ENCODE measurements around the gene PARD3B.

PARD3B gene

GRCh38 chr2:205017912-205018311 lies 472.6 kb downstream of the PARD3B start:
- TF ChIP-seq, protein P1, sequence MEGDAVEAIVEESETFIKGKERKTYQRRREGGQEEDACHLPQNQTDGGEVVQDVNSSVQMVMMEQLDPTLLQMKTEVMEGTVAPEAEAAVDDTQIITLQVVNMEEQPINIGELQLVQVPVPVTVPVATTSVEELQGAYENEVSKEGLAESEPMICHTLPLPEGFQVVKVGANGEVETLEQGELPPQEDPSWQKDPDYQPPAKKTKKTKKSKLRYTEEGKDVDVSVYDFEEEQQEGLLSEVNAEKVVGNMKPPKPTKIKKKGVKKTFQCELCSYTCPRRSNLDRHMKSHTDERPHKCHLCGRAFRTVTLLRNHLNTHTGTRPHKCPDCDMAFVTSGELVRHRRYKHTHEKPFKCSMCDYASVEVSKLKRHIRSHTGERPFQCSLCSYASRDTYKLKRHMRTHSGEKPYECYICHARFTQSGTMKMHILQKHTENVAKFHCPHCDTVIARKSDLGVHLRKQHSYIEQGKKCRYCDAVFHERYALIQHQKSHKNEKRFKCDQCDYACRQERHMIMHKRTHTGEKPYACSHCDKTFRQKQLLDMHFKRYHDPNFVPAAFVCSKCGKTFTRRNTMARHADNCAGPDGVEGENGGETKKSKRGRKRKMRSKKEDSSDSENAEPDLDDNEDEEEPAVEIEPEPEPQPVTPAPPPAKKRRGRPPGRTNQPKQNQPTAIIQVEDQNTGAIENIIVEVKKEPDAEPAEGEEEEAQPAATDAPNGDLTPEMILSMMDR (IDR thresholded peaks at IDR 0.05; ENCODE audit: extremely low read depth, missing control alignments): no peak
- no peak for DNase-seq (ENCODE audit: low spot score)

GRCh38 chr2:205020673-205021072 lies 475.4 kb downstream of the PARD3B start:
- TF ChIP-seq, protein P1 (IDR thresholded peaks at IDR 0.05; ENCODE audit: extremely low read depth, missing control alignments): no peak

GRCh38 chr2:205022841-205023240 lies 477.6 kb downstream of the PARD3B start:
- DNase-seq (ENCODE audit: low spot score): no peak

More at GRCh38 chr2:205020673-205021072, 475.4 kb downstream of the PARD3B start:
- DNase-seq (ENCODE audit: low spot score): no peak

GRCh38 chr2:205024822-205025518 lies 479.7 kb downstream of the PARD3B start:
- TF ChIP-seq, protein P1 (IDR thresholded peaks at IDR 0.05; ENCODE audit: extremely low read depth, missing control alignments): no peak
- DNase-seq (ENCODE audit: low spot score): no peak

More at GRCh38 chr2:205022841-205023240, 477.6 kb downstream of the PARD3B start:
- TF ChIP-seq, protein P1 (IDR thresholded peaks at IDR 0.05; ENCODE audit: extremely low read depth, missing control alignments): no peak

- TF ChIP-seq, protein P1 (IDR thresholded peaks at IDR 0.05; ENCODE audit: extremely low read depth, missing control alignments): no peak
- no peak for DNase-seq (ENCODE audit: low spot score)
Measured at GRCh38 chr2:205025580-205026240, 480.4 kb downstream of the PARD3B start.

DNA sequence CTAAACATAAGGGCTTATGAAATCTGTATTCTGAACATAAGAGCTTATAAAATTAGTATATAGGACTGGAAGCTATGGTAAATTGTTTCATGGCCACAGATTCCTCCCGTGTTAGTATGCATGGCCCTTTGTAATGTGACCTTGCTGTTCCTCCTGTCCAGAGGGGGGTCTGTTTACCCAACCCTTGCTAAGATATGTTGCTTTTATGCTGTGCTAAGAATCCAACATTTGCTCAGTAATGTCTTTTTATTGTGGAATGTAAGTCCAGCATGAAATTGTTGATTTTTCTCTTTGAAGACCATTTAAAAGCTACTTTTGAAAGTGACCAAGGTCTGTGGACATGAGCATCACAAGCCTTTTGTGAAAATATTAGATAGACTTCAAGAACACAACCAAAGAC lies 485.4 kb downstream of the PARD3B start:
- no peak for DNase-seq (ENCODE audit: low spot score)
- TF ChIP-seq, protein P1 (IDR thresholded peaks at IDR 0.05; ENCODE audit: extremely low read depth, missing control alignments): no peak

DNA sequence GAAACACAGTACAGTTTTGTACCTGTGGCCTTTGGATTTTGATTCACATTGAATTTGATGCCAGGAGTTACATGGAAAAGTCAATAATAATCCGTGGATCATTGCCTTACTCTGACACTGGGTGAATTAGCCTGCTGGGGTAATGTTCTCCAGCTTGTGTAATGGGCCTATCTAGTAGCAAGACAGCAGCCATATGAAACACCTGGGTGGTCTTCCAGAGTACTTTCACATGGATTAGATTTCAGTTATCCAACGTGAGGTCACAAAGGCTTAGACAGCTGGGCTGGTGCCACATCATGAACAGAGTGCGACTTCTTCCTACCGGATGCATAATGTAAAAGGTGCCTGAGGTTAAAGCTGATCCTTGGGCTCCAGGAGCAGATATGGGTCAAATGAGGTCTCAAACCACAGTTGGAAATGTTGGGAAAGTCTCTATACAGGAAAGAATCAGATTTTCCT lies 486.8 kb downstream of the PARD3B start:
- TF ChIP-seq, protein P1 (IDR thresholded peaks at IDR 0.05; ENCODE audit: extremely low read depth, missing control alignments): no peak

More for the DNA sequence above, 486.8 kb downstream of the PARD3B start:
- DNase-seq (ENCODE audit: low spot score): no peak
